GM19035 (cell line): ENCODE results near the gene KMT5B.
A peak's percentile ranks its signal among the peaks of the same experiment; 100 is the strongest.

Source experiments
- ATAC-seq: cut with Tn5 transposase; IDR thresholded peaks from one replicate; pipeline ENCODE4 v1.9.1; 2021; ENCODE audit not compliant: unreplicated experiment

Gene KMT5B

GRCh38 chr11:68121067-68121899, 91.8 kb downstream of the KMT5B start, which contains the start of gene CHKA:
CHKA (minus strand) TSS chr11:68121388; CDS start chr11:68121177, 211 bp downstream.
- ATAC-seq, result peak; percentile 85

DNA sequence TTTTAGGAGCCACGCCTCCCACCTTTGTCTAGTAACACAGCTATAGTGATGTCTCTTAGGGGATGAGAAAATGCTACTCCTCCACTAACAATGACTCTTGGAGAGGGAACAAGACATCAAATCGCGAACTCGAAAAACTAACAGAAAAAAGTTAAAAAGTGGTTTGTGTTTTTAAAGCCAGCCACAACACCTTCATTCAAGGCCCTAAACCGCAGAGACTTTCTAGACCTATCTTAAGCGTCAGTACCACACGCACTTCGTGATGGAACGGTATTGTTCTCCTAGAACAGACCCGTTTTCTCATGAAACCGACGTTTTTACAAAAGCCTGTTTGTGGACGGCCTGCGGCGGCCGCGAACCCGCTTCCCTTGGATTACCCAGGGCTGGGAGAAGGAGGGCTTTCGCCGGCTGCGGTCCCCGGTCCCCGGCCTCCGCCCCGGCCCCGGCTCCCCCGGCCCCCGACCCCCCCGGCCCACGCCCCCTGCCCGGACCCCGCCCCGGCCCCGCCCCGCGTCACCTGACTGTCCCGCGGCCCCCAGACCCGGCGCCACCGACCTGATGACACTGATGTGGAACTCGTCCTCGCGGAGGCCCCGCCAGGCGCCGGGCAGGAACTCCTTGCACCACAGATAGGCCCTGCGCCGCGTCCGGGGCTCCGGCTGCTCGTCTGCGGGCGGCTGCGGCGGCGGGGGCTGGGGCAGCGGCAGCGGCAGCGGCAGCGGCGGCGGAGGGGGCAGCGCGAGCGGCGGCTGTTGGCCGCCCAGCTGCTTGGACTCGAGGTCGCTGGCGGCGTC, 92.6 kb downstream of the KMT5B start:
- peak; percentile 18 for ATAC-seq

DNA sequence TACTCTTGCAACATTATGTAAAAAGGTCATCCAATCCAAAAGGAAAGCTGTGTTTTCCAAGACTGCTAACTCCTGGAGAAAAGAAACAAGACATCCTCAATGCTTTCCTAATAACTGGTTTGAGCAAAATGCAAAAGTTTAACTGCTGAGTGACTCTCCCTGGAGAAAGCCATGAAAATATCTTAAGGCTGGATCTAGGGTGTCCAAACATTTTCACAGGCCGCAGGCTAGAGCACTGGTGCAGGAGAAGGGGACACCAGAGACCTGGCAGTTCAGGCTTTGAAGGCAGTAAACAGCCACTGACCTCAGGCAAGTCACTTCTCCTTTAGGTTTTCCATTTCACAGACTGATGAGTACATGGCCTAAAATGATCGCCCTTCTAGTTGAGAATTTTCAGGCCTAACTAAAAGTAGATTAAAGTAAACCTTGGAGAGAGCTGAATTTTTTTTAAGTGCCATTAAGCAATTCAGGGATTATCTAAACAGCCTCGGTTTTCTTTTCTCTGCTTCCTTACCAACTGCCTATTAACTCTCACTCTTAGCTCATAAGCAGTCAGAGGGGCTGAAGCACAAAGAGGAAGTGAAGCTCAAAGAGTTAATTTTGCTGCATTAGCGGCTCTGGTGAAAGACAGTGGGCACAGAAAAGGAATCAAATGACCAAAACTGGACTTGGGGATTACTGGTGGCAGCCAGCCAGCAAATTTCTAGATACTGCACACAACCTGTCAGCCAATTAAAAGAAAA, 94.2 kb downstream of the KMT5B start:
- ATAC-seq, result no peak

DNA sequence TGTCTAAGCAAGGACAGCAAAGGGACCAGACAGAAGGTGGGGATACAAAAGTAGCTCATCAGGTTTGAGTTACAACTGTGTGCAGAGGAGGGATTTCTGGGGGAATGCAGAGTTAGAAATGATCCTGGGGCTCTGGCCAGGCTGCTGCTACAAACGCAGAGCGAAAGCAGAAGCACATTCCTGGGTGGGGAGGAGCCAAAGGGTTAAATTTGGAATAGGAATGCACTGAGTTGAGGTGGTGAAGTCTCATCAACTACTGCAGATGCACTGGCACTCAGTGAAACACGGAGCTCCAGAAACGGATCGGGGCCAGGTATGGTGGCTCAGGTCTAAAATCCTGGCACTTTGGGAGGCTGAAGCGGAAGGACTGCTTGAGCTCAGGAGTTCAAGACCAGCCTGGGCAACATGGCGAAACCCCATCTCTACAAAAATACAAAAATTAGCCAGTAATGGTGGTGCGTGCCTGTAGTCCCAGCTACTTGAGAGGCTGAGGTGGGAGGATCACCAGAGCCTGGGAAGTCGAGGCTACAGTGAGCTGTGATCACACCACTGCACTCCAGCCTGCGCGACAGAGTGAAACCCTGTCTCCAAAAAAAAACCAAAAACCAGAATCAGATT, 95.1 kb downstream of the KMT5B start:
- ATAC-seq, result no peak

DNA sequence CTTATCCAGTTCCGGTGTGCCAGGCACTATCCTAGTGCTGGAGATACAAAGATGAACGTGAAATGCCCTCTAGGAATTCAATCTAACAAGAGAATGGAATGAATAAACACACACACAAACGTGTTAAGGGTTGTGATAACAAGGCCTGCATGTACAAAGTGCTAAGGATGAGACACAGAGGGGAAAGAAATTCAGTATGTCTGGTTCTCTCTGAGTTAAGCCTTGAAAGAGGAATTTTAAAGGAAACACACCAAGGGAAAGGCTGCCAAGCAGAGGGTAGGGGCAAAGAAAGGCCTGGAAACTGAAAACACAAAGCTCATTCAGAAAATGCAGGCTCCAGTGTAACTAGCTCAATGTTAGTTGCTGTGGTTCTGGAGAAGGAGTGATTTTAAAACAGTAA, 96.1 kb downstream of the KMT5B start:
- ATAC-seq, result no peak

GRCh38 chr11:68116126-68116525, 97.0 kb downstream of the KMT5B start:
- no peak for ATAC-seq

GRCh38 chr11:68115285-68115684, 97.8 kb downstream of the KMT5B start:
- no peak for ATAC-seq

DNA sequence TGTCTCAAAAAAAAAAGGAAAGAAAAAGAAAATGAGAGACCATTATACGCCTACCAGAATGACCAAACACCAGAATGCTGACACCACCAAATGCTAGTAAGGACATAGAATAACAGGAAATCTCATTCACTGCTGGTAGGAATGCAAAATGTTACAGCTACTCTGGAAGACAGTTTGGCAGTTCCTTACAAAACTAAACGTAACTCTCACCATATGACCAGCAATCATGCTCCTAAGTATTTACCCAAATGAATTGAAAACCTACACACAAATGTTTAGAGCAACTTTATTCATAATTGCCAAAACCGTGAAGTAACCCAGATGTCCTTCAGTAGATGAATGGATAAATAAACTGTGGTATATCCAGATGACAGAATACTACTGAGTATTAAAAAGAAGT, 99.1 kb downstream of the KMT5B start:
- no peak for ATAC-seq

- ATAC-seq, result no peak
Measured at GRCh38 chr11:68107689-68108088, 105.4 kb downstream of the KMT5B start.

DNA sequence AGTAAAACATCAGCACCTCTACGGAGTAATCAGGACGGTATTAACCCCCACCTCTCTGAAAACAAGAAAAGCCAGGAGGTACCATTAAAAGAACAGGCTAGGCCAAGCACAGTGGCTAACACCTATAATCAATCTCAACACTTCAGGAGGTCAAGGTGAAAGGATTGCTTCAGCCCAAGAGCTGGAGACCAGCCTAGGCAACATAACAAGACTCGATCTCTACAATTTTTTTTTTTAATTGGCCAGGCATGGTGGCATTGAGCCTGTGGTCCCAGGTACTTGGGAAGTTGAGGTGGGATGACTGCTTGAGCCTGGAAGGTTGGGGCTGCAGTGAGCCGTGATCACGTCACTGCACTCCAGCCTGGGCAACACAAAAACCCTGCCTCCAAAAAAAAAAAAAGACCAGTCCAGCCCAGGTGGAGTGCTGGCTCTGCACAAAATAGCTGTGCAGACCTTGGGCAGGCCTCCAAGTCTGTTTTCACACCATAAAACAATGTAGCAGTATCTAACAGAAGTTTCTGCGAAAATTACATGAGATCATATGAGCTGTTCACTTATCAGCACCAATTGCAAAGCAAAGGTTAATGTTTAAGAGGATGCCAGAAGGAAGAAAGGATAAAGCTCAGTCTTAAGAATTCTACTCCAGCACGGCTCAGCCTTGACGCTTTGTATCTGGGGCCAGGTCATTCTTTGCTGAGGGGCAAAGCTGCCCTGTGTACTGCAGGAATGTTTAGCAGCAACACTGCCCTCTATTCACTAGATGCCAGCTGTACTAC, 106.7 kb downstream of the KMT5B start:
- ATAC-seq, result no peak
